GM18498 (cell line): ENCODE results near the gene TCP11.

Experiments
- ATAC-seq: cut with Tn5 transposase; IDR thresholded peaks from one replicate; pipeline ENCODE4 v1.9.1; 2021; ENCODE audit warnings: mild to moderate bottlenecking, moderate library complexity; ENCODE audit not compliant: unreplicated experiment

The TCP11 gene

DNA sequence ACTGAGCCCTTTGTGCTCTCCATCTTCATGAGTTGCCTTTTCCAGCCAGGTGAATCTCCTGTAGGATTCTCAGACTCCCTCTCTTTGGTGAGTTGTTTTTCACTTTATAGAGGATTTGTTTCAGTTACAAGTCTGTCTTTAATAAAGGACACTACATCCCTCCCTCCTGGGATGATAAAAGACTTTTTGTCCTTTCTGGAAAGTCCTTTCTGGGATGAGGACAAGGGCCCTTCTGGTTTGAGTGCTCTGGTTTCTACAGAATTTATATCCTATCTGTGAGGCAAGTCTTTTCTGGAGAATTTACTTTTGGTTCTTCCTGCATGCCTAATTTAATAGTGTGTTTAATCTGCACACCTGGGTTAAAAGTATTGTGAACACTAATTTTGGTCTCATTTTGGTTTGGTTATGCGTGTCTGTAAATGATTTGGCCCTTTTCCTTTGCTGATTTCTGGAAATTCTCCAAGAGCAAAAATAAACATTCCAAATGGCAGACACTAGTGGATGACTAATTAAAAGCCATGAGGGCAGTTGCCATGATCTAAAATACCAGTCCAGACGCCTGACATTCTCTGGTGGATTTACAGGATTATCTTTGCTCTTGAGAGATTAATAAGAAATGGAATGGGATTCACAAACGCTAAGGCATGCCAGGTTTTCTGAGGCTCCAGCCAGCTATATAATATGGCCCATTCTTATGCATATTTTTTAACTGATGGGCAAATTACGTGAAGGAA lies 44.8 kb downstream of the TCP11 start:
- no peak for ATAC-seq

DNA sequence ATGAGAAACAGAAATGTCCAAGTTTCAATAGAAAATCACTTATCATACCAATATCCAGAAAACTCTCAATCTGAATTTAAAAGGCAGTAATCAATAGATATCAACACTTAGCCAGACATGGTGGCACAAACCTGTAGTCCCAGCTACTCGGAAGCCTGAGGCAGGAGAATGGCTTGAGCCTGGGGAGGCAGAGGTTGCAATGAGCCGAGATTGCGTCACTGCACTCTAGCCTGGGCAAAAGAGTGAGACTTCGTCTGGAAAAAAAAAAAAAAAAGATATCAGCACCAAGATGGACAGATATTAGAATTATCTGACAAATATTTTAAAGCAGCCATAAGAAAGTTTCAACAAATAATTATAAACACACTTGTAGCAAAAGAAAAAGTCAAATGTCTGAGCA lies 47.0 kb downstream of the TCP11 start:
- ATAC-seq, result no peak

GRCh38 chr6:35093783-35094182 lies 47.4 kb downstream of the TCP11 start:
- no peak for ATAC-seq

DNA sequence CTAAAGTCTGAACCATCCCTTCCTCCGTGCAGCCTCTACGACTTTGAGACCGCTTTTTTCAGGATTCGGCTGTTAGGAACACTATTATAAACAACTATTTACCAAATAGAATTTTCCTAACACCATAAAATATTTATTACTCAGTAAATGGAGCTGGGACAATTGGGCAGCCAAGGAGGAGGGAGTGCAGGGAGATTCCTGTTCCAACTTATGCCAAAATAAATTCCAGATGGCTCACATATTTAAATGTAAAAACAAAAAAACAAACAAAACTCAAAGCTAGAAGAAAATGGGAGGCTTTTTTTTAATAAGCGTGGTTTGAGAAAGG lies 48.1 kb downstream of the TCP11 start:
- ATAC-seq, result no peak

DNA sequence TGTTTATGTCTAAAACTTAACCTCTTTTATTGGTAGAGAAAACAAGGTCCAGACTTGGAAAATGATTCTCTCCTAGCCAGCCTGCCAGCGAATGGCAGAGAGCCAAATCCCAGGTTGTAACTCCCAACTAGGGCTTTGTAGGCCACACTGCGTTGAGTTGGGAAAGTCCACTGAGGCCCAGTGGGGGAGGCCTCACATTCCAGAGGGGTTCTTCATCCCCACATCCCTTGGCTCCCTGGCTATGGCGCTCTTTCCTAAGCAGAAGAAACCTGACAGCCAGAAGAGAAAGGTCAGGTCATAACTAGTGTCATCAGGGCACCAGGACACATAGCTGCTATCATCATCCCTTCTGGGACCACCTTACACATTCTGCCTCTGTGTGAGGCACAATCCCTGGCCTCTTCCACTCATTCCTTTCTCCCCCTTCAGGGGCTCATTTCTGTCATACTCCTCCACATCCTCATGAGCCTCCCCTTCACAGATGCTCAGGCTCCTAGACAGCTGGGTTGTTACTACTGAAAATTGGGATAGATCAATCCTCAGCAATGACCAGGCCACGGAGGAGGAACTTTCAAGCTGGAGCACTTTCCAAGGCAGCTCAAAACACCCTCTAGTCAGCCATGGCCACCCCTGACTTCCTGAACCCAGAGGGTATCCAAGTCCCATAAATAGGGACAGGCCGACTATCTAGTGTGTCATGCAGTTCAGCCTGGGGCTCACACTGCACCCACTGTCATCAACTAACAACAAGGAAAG lies 48.6 kb downstream of the TCP11 start:
- ATAC-seq, result no peak

DNA sequence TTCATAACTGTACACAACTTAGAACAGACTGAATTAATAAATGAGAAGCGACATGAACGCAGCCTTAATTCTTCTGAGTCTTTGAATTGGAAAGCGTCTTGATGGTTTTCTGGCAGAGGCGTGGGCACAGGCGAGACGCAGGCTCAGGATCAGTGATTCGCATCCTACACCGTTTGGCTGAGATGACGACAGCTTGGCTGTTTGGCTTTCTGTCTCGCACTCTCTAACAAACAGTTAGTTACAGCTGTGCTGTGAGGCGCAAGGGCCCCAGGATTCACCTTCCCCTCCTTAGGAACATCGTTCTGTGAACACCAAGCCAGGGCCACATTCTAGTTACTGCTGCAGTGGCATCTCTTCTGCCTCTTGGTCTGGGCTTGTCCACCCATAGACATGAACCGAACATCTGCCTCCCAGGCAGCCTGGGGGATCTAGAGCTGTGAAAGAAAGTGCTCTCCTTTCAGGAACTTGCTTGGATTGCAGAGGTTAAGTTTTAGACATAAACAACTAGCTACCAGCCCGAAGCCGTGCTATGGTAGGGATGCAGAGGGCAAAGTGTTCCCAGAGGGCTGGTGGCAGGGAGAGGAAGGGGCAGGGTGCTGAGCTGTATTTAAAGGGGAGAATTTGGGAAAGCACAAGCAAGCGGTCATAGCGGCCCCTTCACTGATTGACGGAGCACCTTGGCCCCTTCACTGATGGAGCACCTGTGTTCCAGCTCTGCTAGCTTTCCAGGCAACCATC lies 49.6 kb downstream of the TCP11 start:
- no peak for ATAC-seq

- no peak for ATAC-seq
Observed at GRCh38 chr6:35090734-35091133, 50.4 kb downstream of the TCP11 start.

DNA sequence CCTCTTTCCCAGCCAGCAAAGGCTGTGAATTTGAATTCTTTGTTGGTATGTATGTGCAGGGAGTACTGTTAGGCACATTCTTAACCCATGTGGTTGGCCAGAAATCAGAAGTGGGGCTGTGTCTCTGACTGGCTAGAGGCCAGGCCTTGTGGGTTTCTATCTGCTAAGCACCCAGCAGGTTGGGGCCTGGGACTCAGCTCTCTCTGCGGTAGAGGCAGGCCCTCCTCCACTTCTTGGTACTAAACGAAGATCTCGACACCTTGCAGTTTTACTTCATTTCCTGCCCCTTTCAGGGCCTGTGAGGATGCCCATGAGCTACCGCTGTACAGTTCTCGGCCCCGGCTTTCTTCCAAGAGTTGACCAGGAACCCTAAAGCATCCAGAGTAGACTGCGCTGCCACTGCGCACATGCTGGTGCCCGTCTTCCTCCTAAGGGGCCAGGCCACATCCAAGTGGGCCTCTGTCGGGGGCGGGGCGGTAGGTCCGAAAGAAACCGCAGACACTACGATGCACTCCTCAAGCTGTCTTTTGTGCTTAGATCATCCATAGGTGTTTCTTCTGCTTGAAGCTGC lies 51.1 kb downstream of the TCP11 start:
- no peak for ATAC-seq

- ATAC-seq, result no peak
Observed at GRCh38 chr6:35089216-35089934, 51.8 kb downstream of the TCP11 start.

- no peak for ATAC-seq
Observed at GRCh38 chr6:35088281-35089215, 52.6 kb downstream of the TCP11 start.

GRCh38 chr6:35087361-35088280 lies 53.5 kb downstream of the TCP11 start:
- ATAC-seq, result no peak

- no peak for ATAC-seq
Observed at GRCh38 chr6:35086636-35087360, 54.3 kb downstream of the TCP11 start.

- ATAC-seq, result no peak
Observed at GRCh38 chr6:35086282-35086632, 54.9 kb downstream of the TCP11 start.

GRCh38 chr6:35085359-35086281 lies 55.5 kb downstream of the TCP11 start:
- ATAC-seq, result no peak

GRCh38 chr6:35084511-35085203 lies 56.5 kb downstream of the TCP11 start:
- ATAC-seq, result no peak

DNA sequence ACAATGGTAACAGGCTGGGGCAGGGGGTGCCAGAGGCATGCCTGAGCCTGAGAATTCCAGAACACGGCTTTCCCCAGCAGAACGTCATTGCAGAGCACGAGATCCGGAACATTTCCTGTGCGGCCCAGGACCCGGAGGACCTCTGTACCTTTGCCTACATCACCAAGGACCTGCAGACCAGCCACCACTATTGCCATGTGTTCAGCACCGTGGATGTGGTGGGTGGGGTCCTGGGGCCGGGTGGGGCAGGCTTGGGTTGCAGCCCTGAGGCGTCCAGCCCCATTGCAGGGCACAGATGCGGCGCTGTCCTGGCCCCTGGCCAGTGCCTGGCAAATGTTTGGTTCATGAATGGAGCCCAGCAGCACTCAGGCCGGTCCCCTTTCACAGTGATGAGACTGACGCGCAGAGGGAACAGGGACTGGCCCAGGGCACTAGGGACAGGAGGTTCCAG lies 57.1 kb downstream of the TCP11 start:
- ATAC-seq, result no peak
